ENCODE data around the gene GUF1. TPM values are rescaled to one million over a fixed set of nuclear protein-coding genes. Genes with fewer than 3 reads are reported as not detected.

GUF1 gene
- 23.0 TPM for total RNA-seq
- long read RNA-seq, full-length matches to known transcripts = 25 of 42 reads
- long read RNA-seq, partial matches to known transcripts = 1 of 42 reads
- long read RNA-seq, other reads (novel, unspliced or antisense) = 16 of 42 reads

GRCh38 chr4:44678094-44679041 is at the start of gene GUF1:
Gene GUF1, plus strand, starts transcription at chr4:44678420. Its CDS starts 203 bp downstream, at chr4:44678623.
- ATAC-seq (ENCODE audit: poor library complexity) (peak; percentile 100), DNase-seq (peak; percentile 94)
- intact Hi-C loops (cut with DNase I) = no loop called here

- intact Hi-C loops (cut with DNase I) = no loop called here
- DNase-seq = no peak
These were observed 48.8 kb upstream of the GUF1 start for GRCh38 chr4:44629280-44629866.

DNA sequence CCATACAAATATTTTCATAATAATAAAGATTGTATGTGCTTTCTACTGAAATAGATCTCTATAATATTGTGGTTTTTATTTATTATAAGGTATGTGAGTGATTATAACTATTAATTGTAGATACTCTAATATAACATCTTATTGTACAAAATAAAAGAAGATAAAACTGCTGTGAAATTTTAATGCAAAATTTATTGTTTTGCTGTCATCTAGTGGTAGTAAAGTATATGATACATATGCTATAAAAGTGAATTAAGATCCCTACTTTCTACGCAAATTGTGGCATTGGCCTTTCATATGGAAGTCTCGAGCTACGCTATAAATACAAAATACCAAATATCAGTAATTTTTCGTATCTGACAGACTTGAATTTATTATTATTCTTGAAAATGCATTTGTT is 46.1 kb upstream of the GUF1 start:
- DNase-seq = no peak
- intact Hi-C loops (cut with DNase I) = no loop called here
- no peak for ATAC-seq (ENCODE audit: poor library complexity)

More at GRCh38 chr4:44629280-44629866, 48.8 kb upstream of the GUF1 start:
- peak; percentile 49 for ATAC-seq (ENCODE audit: poor library complexity)

DNA sequence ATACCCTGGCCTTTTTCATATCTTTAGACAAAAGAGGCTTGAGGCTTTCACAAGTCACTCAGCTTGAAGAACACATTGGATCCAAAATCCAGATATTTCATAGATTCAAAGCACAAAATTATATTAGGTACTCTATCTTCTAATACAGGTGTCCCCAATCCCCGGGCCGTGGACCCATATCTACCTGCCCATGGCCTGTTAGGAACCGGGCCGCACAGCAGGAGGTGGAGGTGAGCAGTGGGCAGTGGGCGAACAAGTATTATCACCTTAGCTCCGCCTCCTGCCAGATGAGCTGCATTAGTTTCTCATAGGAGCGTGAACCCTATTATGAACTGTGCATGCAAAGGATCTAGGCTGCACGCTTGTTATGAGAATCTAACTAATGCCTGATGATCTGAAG is 45.5 kb upstream of the GUF1 start:
- no peak for DNase-seq

DNA sequence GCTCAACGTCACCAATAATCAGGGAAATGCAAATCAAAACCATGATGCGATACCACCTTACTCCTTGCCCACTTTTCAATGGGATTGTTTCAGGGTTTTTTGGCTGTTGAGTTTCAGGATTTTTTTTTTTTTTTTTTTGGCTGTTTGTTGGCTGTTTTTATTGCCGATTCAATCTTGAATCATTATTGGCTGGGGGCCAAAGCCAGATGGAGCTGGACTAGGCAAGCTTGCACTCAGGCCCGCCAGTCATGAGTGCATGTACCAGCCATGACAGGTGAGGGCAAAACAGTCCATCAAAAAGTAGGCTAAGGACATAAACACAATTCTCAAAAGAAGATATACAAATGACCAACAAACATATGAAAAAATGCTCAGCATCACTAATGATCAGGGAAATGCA is 40.1 kb upstream of the GUF1 start:
- intact Hi-C loops (cut with DNase I) = no loop called here
- ATAC-seq (ENCODE audit: poor library complexity) (no peak), DNase-seq (no peak)

More for the DNA sequence above, 45.5 kb upstream of the GUF1 start:
- no peak for ATAC-seq (ENCODE audit: poor library complexity)
- intact Hi-C loops (cut with DNase I) = no loop called here

DNA sequence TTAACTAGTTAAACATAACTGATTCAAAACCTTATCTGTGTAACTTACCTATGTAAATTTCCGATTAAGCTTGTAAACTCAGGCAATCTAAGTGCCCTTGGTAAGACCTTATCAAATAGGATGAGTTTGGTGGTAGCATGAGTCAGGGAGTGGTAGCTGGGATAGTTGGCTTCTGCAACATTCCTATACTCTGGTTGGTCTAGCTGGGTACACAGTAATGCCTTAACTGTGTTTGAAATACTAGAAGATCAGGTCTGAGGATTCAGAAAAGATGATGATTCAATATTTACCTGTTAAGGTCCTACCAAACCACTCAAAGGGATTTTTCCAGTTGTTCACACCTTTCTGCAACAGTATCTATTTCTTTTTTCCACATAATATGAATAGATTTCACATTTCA is 32.1 kb upstream of the GUF1 start:
- intact Hi-C loops (cut with DNase I) = no loop called here
- DNase-seq (no peak), ATAC-seq (ENCODE audit: poor library complexity) (no peak)

DNA sequence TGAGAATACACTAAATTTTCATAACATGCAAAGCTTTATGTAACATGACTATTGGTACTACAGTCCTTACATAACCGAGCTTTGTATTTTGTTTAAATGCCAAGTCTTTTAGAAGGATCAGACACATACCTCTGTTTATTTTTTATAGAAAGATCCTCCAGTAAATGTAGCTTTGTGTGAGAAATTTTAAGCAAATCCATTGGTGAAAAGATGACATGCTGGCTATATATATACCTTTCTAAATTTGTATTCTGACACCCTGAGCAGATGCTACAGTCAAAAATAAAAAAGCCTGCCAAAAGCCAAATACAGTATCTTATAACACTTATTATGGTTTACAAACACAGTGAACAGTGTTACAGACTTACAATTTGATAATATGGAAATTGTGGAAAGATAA is 26.8 kb upstream of the GUF1 start, which contains the start of gene YIPF7:
Gene YIPF7, minus strand, starts transcription at position 201 of the 400 bp plus-strand sequence. CDS start 1,525 bp downstream, outside the sequence.
- ATAC-seq (ENCODE audit: poor library complexity) = no peak
- no peak for DNase-seq
- intact Hi-C loops (cut with DNase I) = no loop called here

GRCh38 chr4:44652002-44652401 is 26.2 kb upstream of the GUF1 start:
- DNase-seq (no peak), ATAC-seq (ENCODE audit: poor library complexity) (no peak)
- intact Hi-C loops (cut with DNase I) = no loop called here

DNA sequence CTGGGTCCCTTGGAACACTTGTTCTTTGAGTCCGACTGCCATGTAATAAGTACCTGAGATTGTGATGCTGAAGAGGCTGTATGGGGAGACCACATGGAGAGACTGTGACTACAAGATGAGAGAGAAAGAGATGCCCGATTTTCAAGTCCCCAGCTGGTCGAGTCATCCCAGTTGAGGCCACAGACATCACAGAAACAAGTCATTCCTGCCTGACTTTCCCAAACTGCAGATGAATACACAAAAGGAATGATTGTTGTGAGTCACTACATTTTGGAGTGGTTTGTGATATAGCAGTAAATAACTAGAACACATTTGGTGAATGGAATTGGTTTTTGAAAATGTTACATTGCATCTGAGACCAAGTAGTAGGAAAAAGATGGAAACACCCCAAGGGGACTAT is 17.8 kb upstream of the GUF1 start:
- intact Hi-C loops (cut with DNase I) = no loop called here
- no peak for DNase-seq
- ATAC-seq (ENCODE audit: poor library complexity) = no peak

GRCh38 chr4:44661940-44662622 is 16.1 kb upstream of the GUF1 start:
- ATAC-seq (ENCODE audit: poor library complexity) (no peak), DNase-seq (no peak)
- intact Hi-C loops (cut with DNase I) = no loop called here

- no peak for ATAC-seq (ENCODE audit: poor library complexity)
- intact Hi-C loops (cut with DNase I) = no loop called here
These were observed 15.6 kb upstream of the GUF1 start for GRCh38 chr4:44662623-44663005.

DNA sequence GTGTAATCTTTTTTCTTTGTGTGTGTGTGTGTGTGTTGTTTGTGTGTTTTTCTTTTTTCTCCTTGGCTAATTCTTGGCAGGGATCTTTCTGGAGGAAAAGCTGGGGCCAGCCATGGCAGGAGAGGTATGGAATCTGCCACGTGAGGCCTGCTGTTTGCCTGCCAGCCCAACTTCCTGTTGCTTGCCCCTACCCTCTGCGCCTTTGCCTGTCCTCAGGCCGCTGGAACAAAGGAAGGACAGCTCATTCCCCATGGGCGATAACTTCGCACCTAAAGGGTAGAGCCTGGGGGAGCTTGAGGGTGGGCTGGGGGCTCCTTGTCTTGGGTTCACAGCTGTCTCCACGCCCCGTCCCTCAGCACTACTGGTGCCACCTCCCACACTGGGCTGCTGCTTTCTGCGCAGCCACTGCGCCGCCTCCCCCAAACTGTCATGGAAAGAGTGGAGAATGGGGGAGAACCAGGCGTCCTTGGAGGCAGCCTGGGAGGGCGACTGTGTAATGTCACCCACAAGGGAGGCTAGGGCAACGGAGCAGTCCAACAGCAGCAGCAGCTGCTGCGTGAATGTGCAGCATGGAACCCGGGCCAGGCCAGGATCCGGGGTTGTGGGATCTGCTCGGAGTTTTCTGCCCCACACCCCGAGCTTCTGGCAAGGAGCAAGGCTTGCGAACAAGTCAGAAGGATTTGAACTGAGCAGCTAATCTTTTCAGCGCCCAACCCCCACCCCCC is 14.5 kb upstream of the GUF1 start:
- ATAC-seq (ENCODE audit: poor library complexity) (no peak), DNase-seq (no peak)
- intact Hi-C loops (cut with DNase I) = no loop called here

More at GRCh38 chr4:44662623-44663005, 15.6 kb upstream of the GUF1 start:
- DNase-seq = no peak

DNA sequence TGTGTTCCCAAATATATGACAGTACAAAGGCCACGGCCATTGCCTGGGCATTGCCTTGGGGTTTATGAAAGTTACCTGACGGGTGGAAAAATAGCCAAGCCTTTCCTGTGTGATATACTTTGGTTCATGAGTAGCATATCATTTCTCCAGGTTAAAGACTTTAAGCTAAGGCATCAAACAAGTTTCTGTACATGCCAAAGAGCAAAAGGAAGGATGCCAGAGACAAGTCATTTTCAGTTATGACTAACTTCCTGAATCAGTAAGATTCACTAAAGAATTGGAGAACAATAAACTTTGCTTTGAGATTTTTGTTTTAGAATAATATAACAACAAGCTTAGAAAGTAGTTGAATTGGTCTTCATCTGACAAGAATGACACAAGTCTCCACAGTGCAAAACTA is 9.7 kb upstream of the GUF1 start:
- DNase-seq (no peak), ATAC-seq (ENCODE audit: poor library complexity) (no peak)
- intact Hi-C loops (cut with DNase I) = no loop called here

- peak; percentile 48 for ATAC-seq (ENCODE audit: poor library complexity)
- intact Hi-C loops (cut with DNase I) = no loop called here
- DNase-seq = no peak
These were observed 7.6 kb upstream of the GUF1 start for GRCh38 chr4:44670506-44671199.

- DNase-seq (no peak), ATAC-seq (ENCODE audit: poor library complexity) (no peak)
- intact Hi-C loops (cut with DNase I) = no loop called here
These were observed 6.6 kb upstream of the GUF1 start for GRCh38 chr4:44671636-44672035.

DNA sequence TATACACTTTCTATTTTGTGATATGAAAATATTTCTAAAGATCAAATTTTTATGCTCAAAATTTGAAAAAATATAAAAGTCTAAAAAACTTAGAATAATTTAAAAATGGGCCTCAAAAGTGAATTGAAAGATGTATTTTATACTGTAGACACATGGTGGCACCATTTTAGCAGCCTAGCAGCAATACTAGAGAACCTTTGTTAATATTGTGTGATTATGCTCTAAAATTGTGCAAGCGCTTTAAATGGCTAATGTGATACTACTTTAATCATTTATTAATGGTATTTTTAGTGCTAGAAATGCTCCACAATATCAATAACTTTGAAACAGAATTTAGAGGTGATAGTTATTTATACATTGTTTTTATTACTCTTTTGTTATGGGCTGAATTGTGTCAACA is 3.7 kb upstream of the GUF1 start:
- DNase-seq (no peak), ATAC-seq (ENCODE audit: poor library complexity) (no peak)
- intact Hi-C loops (cut with DNase I) = no loop called here

- DNase-seq (no peak), ATAC-seq (ENCODE audit: poor library complexity) (no peak)
- intact Hi-C loops (cut with DNase I) = no loop called here
These were observed 2.9 kb upstream of the GUF1 start for GRCh38 chr4:44675366-44675765.

- ATAC-seq (ENCODE audit: poor library complexity) (no peak), DNase-seq (no peak)
- intact Hi-C loops (cut with DNase I) = no loop called here
These were observed 840 bp downstream of the GUF1 start for GRCh38 chr4:44679060-44679459.

All from Right ventricle myocardium superior (tissue), 1 donor.